Rectal smooth muscle tissue (tissue), 1 donor: ENCODE measurements around the gene DICER1.
A peak's percentile ranks its signal among the peaks of the same experiment; 100 is the strongest.
"Not testable (repeated sequence)": the region's sequence is repeated elsewhere in the genome, so short reads cannot be mapped to it uniquely, and the experiment has no call there.

Experiments used
- H3K27ac ChIP-seq: one replicate; pipeline ENCODE4 v1.7.0; 2013; ENCODE audit warnings: low read depth, low read length, inconsistent platforms
- H3K27me3 ChIP-seq: one replicate; pipeline ENCODE4 v1.7.0; 2013; ENCODE audit warnings: low read length; ENCODE audit not compliant: control insufficient read depth, insufficient read depth
- H3K36me3 ChIP-seq: one replicate; pipeline ENCODE4 v1.7.0; 2013; ENCODE audit warnings: low read length; ENCODE audit not compliant: control insufficient read depth, insufficient read depth
- H3K4me1 ChIP-seq: one replicate; pipeline ENCODE4 v1.7.0; 2013; ENCODE audit warnings: low read length; ENCODE audit not compliant: control insufficient read depth, insufficient read depth
- H3K4me3 ChIP-seq: one replicate; pipeline ENCODE4 v1.7.0; 2013; ENCODE audit warnings: low read length
- H3K9ac ChIP-seq: one replicate; pipeline ENCODE4 v1.7.0; 2013; ENCODE audit warnings: low read length

DICER1 gene

GRCh38 chr14:95140060-95140858 is 17.1 kb downstream of the DICER1 start:
- H3K9ac ChIP-seq, result no peak overlapping the region
- no peak overlapping the region for H3K27ac ChIP-seq
- H3K4me1 ChIP-seq, result peaks cover 9% of the 10 kb centered on the region

DNA sequence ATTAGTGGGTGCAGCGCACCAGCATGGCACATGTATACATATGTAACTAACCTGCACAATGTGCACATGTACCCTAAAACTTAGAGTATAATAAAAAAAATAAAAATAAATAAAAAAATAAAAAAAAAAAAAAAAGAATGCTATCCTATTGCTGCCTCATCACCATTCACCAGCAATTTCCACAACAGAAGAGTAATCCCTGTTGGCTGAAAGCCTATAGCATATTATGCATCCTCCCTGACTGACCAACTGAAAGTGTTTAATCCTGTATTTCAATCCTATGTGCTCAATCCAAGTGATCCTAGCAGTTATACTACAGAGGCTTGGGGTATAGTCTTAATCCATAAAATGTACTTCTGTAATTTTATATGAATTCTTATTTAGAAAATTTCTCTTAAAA is 18.5 kb downstream of the DICER1 start:
- H3K27me3 ChIP-seq, result no peaks in the 10 kb centered on the region
- H3K4me3 ChIP-seq, result no peak overlapping the region
- H3K4me1 ChIP-seq, result peaks cover 9% of the 10 kb centered on the region
- no peak overlapping the region for H3K27ac ChIP-seq
- H3K9ac ChIP-seq, result no peak overlapping the region
- no peaks in the 10 kb centered on the region for H3K36me3 ChIP-seq

More at GRCh38 chr14:95140060-95140858, 17.1 kb downstream of the DICER1 start:
- Histone ChIP-seq H3K4me3 (no peak overlapping the region), H3K36me3 (no peaks in the 10 kb centered on the region), H3K27me3 (no peaks in the 10 kb centered on the region)

DNA sequence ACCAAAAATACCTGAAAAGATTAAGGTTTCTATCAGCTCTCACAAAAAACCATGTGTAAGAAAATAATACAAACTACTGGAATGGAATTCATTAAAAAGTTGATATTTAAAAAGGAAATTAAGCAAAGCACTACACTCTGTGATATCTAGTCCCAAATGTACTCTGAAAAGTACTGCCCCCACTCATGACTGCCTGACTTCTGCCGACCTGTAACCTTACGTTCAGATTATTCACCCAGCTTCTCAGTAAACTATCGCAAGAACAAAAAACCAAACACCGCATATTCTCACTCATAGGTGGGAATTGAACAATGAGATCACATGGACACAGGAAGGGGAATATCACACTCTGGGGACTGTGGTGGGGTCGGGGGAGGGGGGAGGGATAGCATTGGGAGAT is 18.9 kb downstream of the DICER1 start:
- not testable (repeated sequence) for H3K27me3 ChIP-seq, H3K9ac ChIP-seq, H3K27ac ChIP-seq, H3K36me3 ChIP-seq, H3K4me3 ChIP-seq, H3K4me1 ChIP-seq

- Histone ChIP-seq H3K36me3 (no peaks in the 10 kb centered on the region), H3K4me3 (no peak overlapping the region), H3K27ac (peak overlapping the region; percentile 10), H3K27me3 (no peaks in the 10 kb centered on the region), H3K9ac (no peak overlapping the region), H3K4me1 (peaks cover 4% of the 10 kb centered on the region)
These were observed 19.5 kb downstream of the DICER1 start for GRCh38 chr14:95137804-95138167.

DNA sequence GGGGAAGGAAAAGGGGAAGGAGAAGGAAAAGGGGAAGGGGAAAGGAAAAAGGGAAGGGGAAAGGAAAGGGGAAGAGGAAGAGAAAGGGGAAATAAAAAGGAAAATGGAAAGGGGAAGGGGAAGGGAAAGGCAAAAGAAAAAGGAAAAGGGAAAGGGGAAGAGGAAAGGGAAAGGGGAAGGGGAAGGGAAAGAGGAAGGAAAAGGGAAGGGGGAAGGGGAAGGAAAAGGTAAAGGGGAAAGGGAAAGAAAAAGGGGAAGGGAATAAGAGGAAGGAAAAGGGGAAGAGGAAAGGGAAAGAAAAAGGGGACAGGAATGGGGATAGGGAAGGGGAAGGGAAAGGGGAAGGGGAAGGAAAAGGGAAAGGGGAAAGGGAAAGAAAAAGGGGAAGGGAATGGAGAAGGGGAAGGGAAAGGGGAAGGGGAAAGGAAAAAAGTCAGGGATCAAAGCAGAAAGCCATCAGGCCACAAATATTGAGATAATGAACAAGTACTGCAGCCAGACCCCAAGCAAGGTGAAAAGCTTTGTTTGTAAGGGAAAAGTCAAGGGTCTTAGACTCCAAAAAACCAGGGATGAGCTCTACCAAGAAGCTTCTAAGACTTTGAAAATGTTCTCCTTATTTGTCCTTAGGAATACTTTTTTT is 20.0 kb downstream of the DICER1 start:
- Histone ChIP-seq H3K27ac (peak overlapping the region; percentile 10), H3K4me3 (no peak overlapping the region), H3K9ac (no peak overlapping the region), H3K4me1 (peaks cover 4% of the 10 kb centered on the region), H3K27me3 (no peaks in the 10 kb centered on the region), H3K36me3 (no peaks in the 10 kb centered on the region)

DNA sequence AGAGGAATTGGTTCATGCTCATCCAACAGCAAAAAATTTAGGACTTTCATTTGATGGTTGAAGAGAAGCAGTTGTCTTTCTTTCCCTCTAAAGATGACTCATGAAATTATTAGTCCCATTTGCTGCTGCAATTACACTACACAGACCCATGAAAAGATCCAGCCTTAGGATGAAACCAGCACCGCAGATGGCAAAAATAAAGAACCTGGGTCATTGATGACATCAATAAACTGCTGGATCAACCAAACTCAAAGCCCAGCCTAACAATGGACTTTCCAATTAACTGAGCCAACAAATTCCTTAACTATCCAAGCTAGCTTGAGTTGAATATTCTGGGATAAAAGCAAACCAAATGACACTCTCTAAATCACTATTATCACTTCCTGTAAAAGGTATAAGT is 20.7 kb downstream of the DICER1 start:
- Histone ChIP-seq H3K36me3 (no peaks in the 10 kb centered on the region), H3K4me1 (peaks cover 4% of the 10 kb centered on the region), H3K4me3 (no peak overlapping the region), H3K9ac (no peak overlapping the region), H3K27ac (no peak overlapping the region), H3K27me3 (no peaks in the 10 kb centered on the region)

DNA sequence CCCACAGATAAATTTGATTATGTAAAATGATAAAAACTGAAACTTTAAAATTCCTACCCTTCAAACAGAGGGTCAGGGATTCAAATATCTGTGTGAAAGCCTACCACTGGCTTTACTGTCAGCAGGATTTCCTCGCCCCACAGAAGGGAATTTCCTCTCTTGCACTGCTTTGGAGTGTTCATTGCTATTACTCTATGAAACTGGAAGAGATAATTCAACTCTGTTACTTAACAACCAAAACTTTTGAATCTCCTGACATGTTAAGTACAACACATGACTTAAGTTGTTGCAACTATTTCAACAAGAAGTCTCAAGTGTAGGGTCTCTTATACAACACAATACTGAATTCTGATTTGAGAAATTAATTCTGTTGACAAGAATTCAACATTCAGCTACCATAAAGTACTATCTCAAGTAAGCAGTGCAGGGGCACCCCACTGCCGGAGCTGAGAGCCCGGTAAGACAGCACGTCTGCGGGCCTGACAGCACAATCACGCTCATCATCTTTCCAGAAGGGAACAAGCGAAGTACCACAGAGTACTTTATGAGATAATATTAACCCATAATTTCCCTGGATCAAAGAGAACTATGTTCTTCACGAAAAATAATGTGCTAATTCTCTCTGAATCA is 22.9 kb downstream of the DICER1 start:
- H3K9ac ChIP-seq, result no peak overlapping the region
- no peak overlapping the region for H3K4me3 ChIP-seq
- no peaks in the 10 kb centered on the region for H3K36me3 ChIP-seq
- no peaks in the 10 kb centered on the region for H3K27me3 ChIP-seq
- H3K27ac ChIP-seq, result no peak overlapping the region
- H3K4me1 ChIP-seq, result no peaks in the 10 kb centered on the region

GRCh38 chr14:95133282-95133681 is 24.0 kb downstream of the DICER1 start:
- Histone ChIP-seq H3K27ac (no peak overlapping the region), H3K9ac (no peak overlapping the region), H3K36me3 (peaks cover 5% of the 10 kb centered on the region), H3K27me3 (no peaks in the 10 kb centered on the region), H3K4me3 (no peak overlapping the region), H3K4me1 (no peaks in the 10 kb centered on the region)

DNA sequence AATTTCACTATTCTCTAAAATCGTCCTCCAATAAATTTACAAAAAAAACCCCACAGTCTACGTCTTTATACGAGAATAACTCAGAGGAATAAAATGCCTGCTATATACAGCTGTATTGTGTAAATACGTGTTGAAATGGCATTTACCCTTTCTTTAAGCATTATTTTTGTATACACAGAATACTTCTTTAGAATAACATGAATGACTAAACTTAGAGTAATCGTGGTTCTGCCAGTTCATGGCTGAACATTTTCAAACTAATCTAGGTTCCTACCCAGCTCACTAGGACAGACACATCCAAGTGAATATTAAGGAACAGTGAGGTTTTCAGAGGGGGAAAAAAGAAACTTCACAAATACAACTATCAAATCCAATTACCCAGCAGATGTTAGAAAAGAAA is 24.6 kb downstream of the DICER1 start:
- Histone ChIP-seq H3K27me3 (no peaks in the 10 kb centered on the region), H3K4me1 (no peaks in the 10 kb centered on the region), H3K36me3 (peaks cover 5% of the 10 kb centered on the region), H3K9ac (no peak overlapping the region), H3K4me3 (no peak overlapping the region), H3K27ac (no peak overlapping the region)

DNA sequence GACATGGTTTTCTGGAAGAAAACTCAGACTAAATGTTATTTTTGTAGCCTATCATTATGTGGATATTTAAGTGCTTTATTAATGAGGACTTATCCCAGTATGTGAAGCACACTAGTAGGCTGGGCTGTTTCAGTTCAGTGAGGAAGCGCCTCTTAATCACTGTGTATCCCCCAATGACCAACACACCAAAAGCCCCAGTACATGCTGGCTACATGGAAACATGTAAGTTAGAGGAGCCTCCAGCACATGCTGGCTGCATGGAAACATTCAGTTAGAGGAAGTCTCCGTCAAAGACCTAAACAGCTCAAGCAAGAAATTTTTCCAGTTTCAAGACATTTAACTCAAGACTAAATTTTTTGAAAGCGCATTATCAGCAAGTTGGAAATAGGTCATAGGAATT is 26.8 kb downstream of the DICER1 start:
- Histone ChIP-seq H3K4me3 (no peak overlapping the region), H3K9ac (no peak overlapping the region), H3K4me1 (no peaks in the 10 kb centered on the region), H3K27ac (no peak overlapping the region), H3K36me3 (peaks cover 10% of the 10 kb centered on the region), H3K27me3 (no peaks in the 10 kb centered on the region)

- no peaks in the 10 kb centered on the region for H3K4me1 ChIP-seq
- H3K36me3 ChIP-seq, result peaks cover 14% of the 10 kb centered on the region
- no peak overlapping the region for H3K27ac ChIP-seq
These were observed 29.2 kb downstream of the DICER1 start for GRCh38 chr14:95128140-95128539.

GRCh38 chr14:95127531-95127911 is 29.8 kb downstream of the DICER1 start:
- H3K27me3 ChIP-seq, result no peaks in the 10 kb centered on the region
- no peak overlapping the region for H3K4me3 ChIP-seq
- H3K36me3 ChIP-seq, result peaks cover 14% of the 10 kb centered on the region
- H3K27ac ChIP-seq, result no peak overlapping the region
- no peaks in the 10 kb centered on the region for H3K4me1 ChIP-seq
- H3K9ac ChIP-seq, result no peak overlapping the region

More at GRCh38 chr14:95128140-95128539, 29.2 kb downstream of the DICER1 start:
- H3K9ac ChIP-seq, result no peak overlapping the region
- no peak overlapping the region for H3K4me3 ChIP-seq
- H3K27me3 ChIP-seq, result no peaks in the 10 kb centered on the region
